Aorta (tissue), 5 donors: ENCODE data around the gene PGP. TPM values are rescaled to one million over a fixed set of nuclear protein-coding genes. Genes with fewer than 3 reads are reported as not detected.

Experiments used
- ATAC-seq: fragments of 200-7000 bp; cut with Tn5 transposase; one replicate; pipeline ENCODE4 v1.9.1; 2022; ENCODE audit warnings: moderate library complexity; ENCODE audit not compliant: low FRiP score
- DNase-seq, 2 donors: peaks; one replicate each; pipeline ENCODE4 v3.0.0-alpha.2; 2020
- H3K27ac ChIP-seq, 2 donors: one replicate each; pipeline ENCODE4 v1.5.1; 2013; ENCODE audit warnings: low read length in 2 of 2, mild to moderate bottlenecking in 2 of 2, moderate library complexity in 2 of 2, control low read depth in 1 of 2, inconsistent platforms in 1 of 2, low read depth in 1 of 2
- H3K27me3 ChIP-seq, 2 donors: one replicate each; pipeline ENCODE4 v1.6.1; 2013; ENCODE audit warnings: control low read depth in 1 of 2, low read length in 1 of 2, mild to moderate bottlenecking in 1 of 2, moderate library complexity in 1 of 2; ENCODE audit not compliant: insufficient read depth in 2 of 2, control insufficient read depth in 1 of 2
- H3K36me3 ChIP-seq, 2 donors: one replicate each; pipeline ENCODE4 v1.6.1; 2013; ENCODE audit warnings: control low read depth in 1 of 2, low read length in 1 of 2, mild to moderate bottlenecking in 1 of 2; ENCODE audit not compliant: insufficient read depth in 2 of 2, control insufficient read depth in 1 of 2
- H3K4me1 ChIP-seq, 2 donors: one replicate each; pipeline ENCODE4 v1.6.1; 2013; ENCODE audit warnings: low read length in 2 of 2, control low read depth in 1 of 2, mild to moderate bottlenecking in 1 of 2, moderate library complexity in 1 of 2; ENCODE audit not compliant: insufficient read depth in 2 of 2, control insufficient read depth in 1 of 2
- H3K4me3 ChIP-seq, 2 donors: one replicate each; pipeline ENCODE4 v1.5.1; 2013; ENCODE audit warnings: low read length in 2 of 2, control low read depth in 1 of 2, mild to moderate bottlenecking in 1 of 2
- H3K9me3 ChIP-seq: one replicate; pipeline ENCODE4 v1.6.1; 2013; ENCODE audit warnings: mild to moderate bottlenecking, low read length; ENCODE audit not compliant: control insufficient read depth
- WGBS, 2 donors: extraction: QIAGEN DNeasy Blood & Tissue Kit; methylation state at CpG; one replicate each; pipeline ENCODE4 v1.1.7; 2013; 5-methylcytosine and 5-hydroxymethylcytosine counted together
- intact Hi-C, 2 donors: fragments of 100-400 bp; cut with DNase I; formaldehyde crosslinking; loops; one replicate each; pipeline versions ENCODE4 v1.14.2 to v1.15.0; 2022
- polyA plus RNA-seq, 2 donors: library from polyadenylated mRNA; stranded (reverse); fragments of 200-250 nt; gene quantifications; one replicate each; pipeline ENCODE4 v1.2.3, GENCODE V29; 2013
- total RNA-seq, 2 donors: library from RNA; stranded (reverse); fragmentation: NEBNext Ultra II Directional; extraction: Animal tissue kit (Norgen Biotek cat#: 25700); gene quantifications; one replicate each; pipeline ENCODE4 v1.2.1, GENCODE V29; 2021
- donor health status: healthy with polysubstance abuse.
- donor health status: Bipolar disorder and iron deficiency.
- donor health status: DM: no; HTN: no; CAD: no.
- donor health status: DM: no; HTN: no; CAD: no.
- donor health status: DM: yes; HTN: yes; CAD: no.

Gene PGP
- total and polyA plus RNA-seq, 4 donors: 7.3 to 15.4 (median 9.0) TPM

DNA sequence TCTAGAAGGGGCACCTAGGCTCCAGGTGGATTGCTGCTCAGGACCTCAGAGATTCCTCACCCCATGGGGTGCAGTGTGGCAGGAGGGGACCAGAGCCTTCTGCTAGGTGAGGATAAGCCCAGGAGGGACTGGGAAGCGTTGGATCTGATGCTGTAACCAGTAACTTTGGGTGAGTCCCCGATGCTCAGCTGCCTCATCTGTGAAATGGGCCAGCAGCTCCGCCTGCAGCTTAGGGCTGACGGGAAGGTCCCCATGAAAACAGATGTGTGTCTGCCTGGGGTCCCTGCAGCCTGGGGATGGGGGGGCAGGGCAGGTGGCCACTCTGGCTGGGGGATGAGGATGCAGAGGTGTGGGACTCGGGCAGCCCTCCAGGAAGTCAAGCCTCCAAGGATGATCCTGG is 15.5 kb downstream of the PGP start:
- Histone ChIP-seq H3K27ac (no peak overlapping the region), H3K36me3 (no peaks in the 10 kb centered on the region), H3K4me3 (no peak overlapping the region), H3K27me3 (no peaks in the 10 kb centered on the region), H3K9me3 (no peaks in the 10 kb centered on the region), H3K4me1 (no peaks in the 10 kb centered on the region)
- ATAC-seq (no peak), DNase-seq (no peak)
- intact Hi-C loops: no loop called here
- 76 to 79% methylated on average over 5 of the region's 5 CpGs for WGBS, 2 donors

DNA sequence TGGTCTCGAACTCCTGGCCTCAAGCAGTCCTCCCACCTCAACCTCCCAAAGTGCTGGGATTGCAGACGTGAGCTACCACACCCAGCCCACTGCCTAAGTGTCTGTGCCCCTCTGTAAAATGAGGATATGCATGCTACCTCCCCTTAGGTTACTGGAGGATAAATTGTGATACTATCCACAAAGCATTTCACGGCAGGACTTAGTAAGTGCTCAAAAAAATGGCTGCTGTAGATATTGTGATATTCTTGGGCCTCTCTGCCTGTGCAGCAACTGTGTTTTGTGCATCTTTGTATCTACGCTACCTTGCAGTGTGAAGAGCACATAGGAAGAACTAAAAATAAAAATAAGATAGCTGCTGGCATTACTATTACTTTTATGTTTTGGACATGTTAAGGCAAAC is 16.4 kb downstream of the PGP start:
- intact Hi-C loops: no loop called here
- DNase-seq (no peak), ATAC-seq (no peak)
- Histone ChIP-seq H3K36me3 (no peaks in the 10 kb centered on the region), H3K4me1 (no peaks in the 10 kb centered on the region), H3K27ac (no peak overlapping the region), H3K4me3 (no peak overlapping the region), H3K27me3 (no peaks in the 10 kb centered on the region), H3K9me3 (no peaks in the 10 kb centered on the region)
- WGBS, 2 donors: 67 to 73% methylated on average over 4 of the region's 4 CpGs

DNA sequence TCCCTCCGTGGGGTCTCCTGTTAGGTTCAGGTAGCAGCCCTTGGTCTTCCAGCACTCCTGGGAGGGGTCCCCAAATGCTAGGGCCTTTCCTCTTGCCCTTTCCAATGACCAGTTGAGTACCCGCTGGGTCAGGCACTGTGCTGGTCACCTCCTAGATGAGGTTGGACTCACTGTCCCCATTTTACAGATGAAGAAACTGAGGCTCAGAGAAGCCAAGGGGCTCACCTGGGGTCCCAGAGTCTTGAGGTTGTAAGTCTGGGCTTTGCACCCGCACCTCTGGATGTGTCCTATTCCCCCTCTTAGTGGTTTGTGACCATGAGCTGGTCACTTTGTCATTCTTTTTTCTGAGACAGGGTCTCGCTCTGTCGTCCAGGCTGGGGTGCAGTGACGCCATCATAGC is 16.9 kb downstream of the PGP start:
- ATAC-seq: no peak
- Histone ChIP-seq H3K27me3 (no peaks in the 10 kb centered on the region), H3K9me3 (no peaks in the 10 kb centered on the region), H3K4me1 (no peaks in the 10 kb centered on the region), H3K36me3 (no peaks in the 10 kb centered on the region), H3K4me3 (no peak overlapping the region), H3K27ac (no peak overlapping the region)
- WGBS, 2 donors: 87 to 89% methylated on average over 5 to 6 of the region's 6 CpGs
- intact Hi-C loops: no loop called here
- DNase-seq: no peak

DNA sequence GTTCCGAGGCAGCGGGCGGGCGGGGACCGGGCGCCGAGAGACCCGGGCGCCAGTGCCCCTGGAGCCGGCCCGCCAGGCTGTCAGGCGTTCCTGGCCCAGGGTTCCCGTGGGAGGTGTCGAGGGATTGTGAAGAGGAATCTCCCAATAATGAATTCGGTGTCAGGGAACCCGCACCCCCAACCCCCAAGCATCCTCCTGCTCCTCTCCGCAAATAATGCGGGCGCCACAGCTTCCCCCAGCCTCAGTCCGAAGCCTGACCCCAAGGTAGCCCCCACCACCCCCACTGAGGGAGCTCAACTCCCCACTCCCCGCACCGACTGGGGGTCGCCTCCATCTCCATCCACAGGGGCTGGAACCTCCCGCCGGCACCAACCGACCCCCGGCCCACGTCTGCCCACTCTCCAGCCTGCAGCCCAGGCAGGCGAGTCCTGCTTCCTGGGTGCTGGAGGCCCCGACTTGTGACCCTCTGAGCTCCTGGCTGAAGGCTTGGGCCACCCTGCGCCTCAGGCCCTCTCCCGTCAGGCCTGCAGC is 17.6 kb downstream of the PGP start:
- ATAC-seq: no peak
- Histone ChIP-seq H3K9me3 (no peaks in the 10 kb centered on the region), H3K4me1 (no peaks in the 10 kb centered on the region), H3K27me3 (no peaks in the 10 kb centered on the region), H3K36me3 (no peaks in the 10 kb centered on the region), H3K4me3 (peak overlapping the region in 1 of 2 donors; percentile 24), H3K27ac (no peak overlapping the region)
- no peak for DNase-seq
- 27 to 30% methylated on average over 28 to 32 of the region's 32 CpGs for WGBS, 2 donors
- intact Hi-C loops: no loop called here

DNA sequence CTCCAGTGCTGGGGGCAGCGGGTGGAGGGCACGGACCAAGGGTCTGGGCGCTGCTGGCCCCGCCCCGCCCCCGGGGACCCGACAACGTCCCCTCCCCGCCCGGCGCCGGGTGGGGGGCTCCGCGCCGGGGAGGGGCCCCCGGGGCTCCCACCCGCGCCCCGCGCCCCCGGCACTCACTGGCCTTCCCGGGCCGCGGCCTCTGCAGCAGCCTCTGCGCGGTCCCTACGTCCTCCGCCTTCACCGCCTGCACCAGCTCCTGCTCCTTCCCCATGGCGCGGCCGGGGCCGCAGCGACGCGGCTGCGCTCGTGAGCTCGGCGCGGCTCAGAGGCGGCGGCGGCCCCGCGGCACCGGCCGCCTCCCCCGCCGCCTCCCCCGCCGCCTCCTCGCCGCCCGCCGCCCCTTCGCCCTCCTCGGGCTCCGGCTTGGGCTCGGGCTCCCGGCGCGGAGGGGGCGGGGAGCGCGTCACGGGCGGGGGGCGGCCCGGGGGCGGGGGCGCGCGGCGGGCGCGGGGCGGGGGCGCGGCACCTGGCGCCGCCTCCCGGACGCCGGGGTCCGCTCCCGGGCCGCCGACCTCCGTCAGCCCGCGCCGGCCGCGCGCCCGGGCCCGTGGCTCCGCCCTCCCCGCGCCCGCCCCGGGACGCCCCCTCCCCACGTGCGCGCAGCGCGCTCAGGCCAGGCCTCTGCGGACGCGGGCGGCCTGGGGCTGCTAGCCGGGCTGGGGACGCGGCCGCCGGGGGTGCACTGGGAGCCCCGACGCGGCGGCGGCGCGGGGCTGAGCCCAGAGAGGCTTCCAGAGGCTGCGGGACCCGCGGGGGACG is 18.3 kb downstream of the PGP start, which contains the start of gene CASKIN1:
CASKIN1 (minus strand) TSS at position 444 of the 819 bp plus-strand sequence; CDS start at position 271, 173 bp downstream.
- Histone ChIP-seq H3K9me3 (no peaks in the 10 kb centered on the region), H3K4me3 (peak within 1 kb of the TSS; percentile 24 to 44), H3K4me1 (no peaks in the 10 kb centered on the region), H3K27me3 (no peaks in the 10 kb centered on the region), H3K27ac (no peak within 1 kb of the TSS), H3K36me3 (no peaks in the 10 kb centered on the region)
- WGBS, 2 donors: 0 to 1% methylated on average over 4 to 129 of the region's 129 CpGs
- ATAC-seq (no peak), DNase-seq (no peak)
- intact Hi-C loops: no loop called here

DNA sequence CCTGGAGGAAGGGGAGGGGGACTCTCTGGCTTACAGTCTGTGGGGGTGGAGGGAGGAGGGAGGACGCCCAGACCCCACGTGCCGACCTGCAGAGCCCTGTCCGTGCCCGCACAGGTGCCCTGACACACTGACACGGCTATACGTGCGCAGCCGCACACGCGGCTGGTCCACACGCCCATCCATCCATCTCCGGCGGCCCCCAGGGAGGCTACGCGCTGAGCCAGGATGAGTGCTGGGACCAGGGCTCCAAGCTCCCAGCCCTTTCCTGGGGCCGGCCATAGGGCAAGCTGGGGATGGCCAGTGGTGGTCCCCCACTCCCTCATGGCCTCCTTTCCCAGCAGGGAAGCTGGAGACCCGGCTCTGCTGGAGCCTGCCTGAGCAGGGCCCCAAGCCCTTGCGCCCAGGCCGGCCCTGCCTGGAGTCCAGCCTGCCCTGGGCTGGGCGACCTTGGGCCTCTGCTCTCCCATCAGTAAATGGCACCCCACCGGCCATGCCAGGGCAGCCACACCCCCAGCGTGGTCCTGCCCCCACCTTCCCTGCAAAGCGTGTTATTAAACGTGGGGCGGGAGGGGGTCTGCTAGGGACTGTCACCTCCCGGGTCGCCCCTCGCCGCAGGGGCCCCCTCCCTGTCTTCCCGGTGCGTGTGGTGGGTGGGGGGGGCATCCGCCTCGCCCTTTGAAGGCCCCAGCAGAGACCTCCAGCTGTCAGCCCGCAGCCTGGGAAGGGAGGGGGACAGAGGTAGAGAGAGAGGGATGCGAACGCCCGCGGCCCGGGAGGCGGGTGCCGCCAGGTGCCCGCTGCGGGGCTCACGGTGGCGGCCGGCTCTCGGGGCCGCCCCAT is 19.1 kb downstream of the PGP start:
- no peak for DNase-seq

DNA sequence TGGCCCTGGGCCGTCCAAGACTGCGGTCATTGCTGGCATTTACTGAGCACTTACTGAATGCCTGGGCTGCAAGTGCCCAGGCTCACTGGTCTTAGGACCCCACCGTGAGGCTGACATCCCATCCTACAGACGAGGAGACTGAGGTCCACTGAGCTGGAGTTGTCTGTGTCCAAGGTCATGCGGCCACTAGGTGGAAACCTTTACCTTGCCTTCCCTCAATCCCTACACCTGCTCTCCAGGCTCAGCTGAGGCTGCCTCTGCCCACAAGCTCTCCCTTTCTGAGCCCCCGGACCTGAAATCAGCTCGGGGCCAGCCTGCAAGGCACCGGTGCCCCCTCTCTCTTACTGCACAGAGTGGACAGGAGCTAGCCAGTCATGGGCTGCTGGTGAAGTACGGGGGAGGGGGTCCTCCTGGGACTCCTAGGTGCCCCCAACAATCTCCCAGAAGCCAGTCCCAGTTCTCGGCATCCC is 19.8 kb downstream of the PGP start:
- H3K36me3 ChIP-seq: no peaks in the 10 kb centered on the region
- DNase-seq (no peak), ATAC-seq (no peak)
- H3K27me3 ChIP-seq: no peaks in the 10 kb centered on the region
- 28 to 29% methylated on average over 10 of the region's 10 CpGs for WGBS, 2 donors
- H3K9me3 ChIP-seq: no peaks in the 10 kb centered on the region
- H3K27ac ChIP-seq: no peak overlapping the region
- intact Hi-C loops: no loop called here
- no peaks in the 10 kb centered on the region for H3K4me1 ChIP-seq
- H3K4me3 ChIP-seq: no peak overlapping the region

More for the DNA sequence above, 19.1 kb downstream of the PGP start:
- WGBS, 2 donors: 6 to 18% methylated on average over 31 to 49 of the region's 49 CpGs
- intact Hi-C loops: no loop called here
- H3K4me1 ChIP-seq: no peaks in the 10 kb centered on the region
- H3K27ac ChIP-seq: no peak overlapping the region
- no peaks in the 10 kb centered on the region for H3K36me3 ChIP-seq
- H3K4me3 ChIP-seq: peak overlapping the region in 1 of 2 donors; percentile 24
- no peak for ATAC-seq
- no peaks in the 10 kb centered on the region for H3K27me3 ChIP-seq
- H3K9me3 ChIP-seq: no peaks in the 10 kb centered on the region

DNA sequence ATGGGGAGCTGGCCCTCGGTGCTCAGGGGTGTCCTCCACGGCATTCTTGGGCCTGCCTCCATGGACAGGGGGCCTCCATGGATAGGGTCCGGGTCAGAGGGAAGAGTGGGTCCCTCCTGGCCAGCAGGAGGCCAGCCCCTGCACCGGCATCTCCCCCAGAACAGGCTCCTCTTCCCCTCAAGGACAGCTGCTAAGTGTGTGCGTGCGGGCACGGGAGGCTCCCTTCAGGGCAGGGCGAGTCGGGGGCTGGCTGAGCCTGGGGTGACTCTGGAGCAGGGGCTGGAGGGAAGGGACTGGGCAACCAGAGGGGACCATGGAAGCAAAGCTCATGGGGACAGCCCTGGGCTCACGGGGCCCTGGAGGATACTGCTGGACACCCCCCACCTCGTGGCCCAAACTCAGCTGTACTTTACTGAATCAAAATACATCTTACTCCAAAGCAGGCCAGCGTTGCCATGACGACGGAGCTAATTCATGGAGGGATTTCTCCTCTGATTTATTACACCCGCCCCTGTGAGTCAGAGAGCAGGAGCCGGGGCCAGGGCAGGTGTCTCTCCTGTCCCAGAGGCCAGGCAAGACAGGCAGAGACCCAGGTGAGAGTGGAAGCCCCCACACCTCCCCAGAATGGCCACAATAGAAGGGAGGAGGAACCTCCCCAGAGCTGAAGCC is 20.3 kb downstream of the PGP start:
- 67 to 73% methylated on average over 15 to 16 of the region's 16 CpGs for WGBS, 2 donors
- Histone ChIP-seq H3K27ac (no peak overlapping the region), H3K9me3 (no peaks in the 10 kb centered on the region), H3K4me3 (no peak overlapping the region), H3K27me3 (no peaks in the 10 kb centered on the region), H3K36me3 (no peaks in the 10 kb centered on the region), H3K4me1 (no peaks in the 10 kb centered on the region)
- no peak for DNase-seq
- intact Hi-C loops: no loop called here
- no peak for ATAC-seq
